ENCODE measurements around the gene PREP.
"Not testable (repeated sequence)": the region's sequence is repeated elsewhere in the genome, so short reads cannot be mapped to it uniquely, and the experiment has no call there.

PREP gene

GRCh38 chr6:105402939-105403935 lies at the start of gene PREP:
PREP (minus strand) TSS chr6:105403082; CDS start chr6:105402891, 191 bp downstream.
- peak; percentile 73 for DNase-seq

DNA sequence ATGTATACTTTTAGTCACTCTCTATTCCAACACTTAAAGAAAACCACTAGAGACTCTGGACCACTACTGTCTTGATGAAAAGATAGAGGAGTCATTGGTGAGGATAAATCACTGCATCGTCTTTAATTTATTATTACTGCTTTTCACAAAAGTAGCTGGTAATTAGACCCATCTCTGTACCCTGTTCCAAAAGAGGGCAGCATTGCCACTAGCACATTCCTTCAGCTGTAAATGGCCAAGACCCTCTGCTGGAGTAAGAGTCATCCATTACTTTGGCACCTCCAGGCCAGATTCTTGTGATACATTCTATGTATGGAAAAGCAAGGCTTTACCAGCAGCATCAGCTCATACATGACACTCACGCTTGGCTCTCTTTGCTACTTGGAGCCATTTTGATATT lies 49.5 kb upstream of the PREP start:
- DNase-seq, result no peak

DNA sequence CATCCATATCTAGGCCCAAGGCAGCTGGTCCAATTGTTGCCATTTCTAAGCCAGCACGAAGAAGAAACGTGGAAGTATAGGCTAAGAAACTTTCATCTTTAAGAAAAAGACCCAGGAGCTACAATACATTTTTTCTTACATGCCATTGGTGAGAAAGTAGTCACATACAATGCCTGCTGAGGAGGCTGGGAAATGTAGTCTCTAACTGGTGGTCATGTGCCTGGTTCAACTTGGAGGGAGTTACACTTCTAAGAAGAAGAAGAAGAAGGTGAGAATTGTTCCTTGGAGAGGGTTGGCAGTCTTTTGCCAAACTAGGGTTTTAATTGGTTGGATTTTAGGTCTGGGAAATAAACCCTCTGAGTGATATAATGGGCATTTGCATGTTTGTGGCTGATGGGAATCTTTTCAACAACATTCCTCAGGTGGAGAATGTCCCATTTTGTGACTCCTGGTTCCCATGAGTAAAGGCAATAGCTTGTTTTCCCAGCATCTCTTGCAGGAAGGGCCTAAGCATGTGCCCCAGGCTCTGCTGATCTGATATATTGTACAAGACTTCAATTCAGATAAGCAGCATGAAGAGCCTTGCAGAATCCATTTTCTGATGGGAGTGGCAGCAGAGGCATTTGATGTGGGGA lies 47.0 kb upstream of the PREP start:
- DNase-seq, result no peak

- DNase-seq, result no peak
Measured at GRCh38 chr6:105445481-105445880, 42.6 kb upstream of the PREP start.

- no peak for DNase-seq
Measured at GRCh38 chr6:105443941-105444340, 41.1 kb upstream of the PREP start.

GRCh38 chr6:105442369-105442768 lies 39.5 kb upstream of the PREP start:
- DNase-seq, result no peak

- no peak for DNase-seq
Measured at GRCh38 chr6:105437236-105437635, 34.4 kb upstream of the PREP start.

DNA sequence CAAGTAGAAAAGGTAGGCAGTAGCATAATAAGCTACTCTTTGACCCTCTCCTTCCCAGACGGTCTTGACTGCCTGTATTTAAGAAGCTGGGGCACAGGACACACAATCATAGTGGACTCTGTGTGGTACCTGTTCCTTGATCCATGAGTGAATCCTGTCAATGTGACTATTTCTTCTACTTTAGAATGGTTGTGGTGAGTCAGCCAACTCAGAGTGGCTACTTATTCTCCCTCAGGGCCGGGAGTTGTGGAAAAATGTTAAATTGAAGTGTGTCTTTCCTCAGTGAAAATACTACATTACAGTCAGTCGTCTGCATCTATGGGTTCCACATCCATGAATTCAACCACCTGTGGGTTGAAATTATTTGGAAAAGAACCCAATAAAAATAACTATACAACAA lies 30.8 kb upstream of the PREP start:
- no peak for DNase-seq

DNA sequence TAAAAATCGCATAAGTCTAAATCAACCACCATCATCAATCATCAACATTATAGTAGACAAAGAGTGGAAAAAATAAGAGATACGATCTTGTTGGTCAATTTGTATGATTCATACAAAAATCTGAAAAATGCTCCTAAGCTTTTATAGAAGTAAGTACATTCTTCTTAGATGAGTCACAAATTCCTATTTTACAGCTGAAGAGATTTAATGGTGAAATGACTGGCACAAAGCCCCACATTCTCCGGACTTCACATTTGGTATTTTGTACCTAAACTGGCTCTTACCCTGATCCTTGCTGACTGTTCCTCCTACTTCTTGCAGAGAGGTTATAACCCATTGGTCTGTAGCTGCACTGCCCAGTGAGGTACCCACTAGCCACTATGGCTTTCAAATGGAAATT lies 29.9 kb upstream of the PREP start:
- peak; percentile 70 for DNase-seq

- peak; percentile 13 for DNase-seq
Measured at GRCh38 chr6:105431226-105431625, 28.3 kb upstream of the PREP start.

- DNase-seq, result no peak
Measured at GRCh38 chr6:105430685-105431084, 27.8 kb upstream of the PREP start.

GRCh38 chr6:105429676-105430075 lies 26.8 kb upstream of the PREP start:
- no peak for DNase-seq

- no peak for DNase-seq
Measured at GRCh38 chr6:105428342-105428957, 25.6 kb upstream of the PREP start.

- peak; percentile 6 for DNase-seq
Measured at GRCh38 chr6:105424175-105424783, 21.4 kb upstream of the PREP start.

GRCh38 chr6:105416971-105417370 lies 14.1 kb upstream of the PREP start:
- not testable (repeated sequence) for DNase-seq

- no peak for DNase-seq
Measured at GRCh38 chr6:105409734-105410133, 6.9 kb upstream of the PREP start.

GRCh38 chr6:105402090-105402938 lies 568 bp downstream of the PREP start:
- no peak for DNase-seq

DNA sequence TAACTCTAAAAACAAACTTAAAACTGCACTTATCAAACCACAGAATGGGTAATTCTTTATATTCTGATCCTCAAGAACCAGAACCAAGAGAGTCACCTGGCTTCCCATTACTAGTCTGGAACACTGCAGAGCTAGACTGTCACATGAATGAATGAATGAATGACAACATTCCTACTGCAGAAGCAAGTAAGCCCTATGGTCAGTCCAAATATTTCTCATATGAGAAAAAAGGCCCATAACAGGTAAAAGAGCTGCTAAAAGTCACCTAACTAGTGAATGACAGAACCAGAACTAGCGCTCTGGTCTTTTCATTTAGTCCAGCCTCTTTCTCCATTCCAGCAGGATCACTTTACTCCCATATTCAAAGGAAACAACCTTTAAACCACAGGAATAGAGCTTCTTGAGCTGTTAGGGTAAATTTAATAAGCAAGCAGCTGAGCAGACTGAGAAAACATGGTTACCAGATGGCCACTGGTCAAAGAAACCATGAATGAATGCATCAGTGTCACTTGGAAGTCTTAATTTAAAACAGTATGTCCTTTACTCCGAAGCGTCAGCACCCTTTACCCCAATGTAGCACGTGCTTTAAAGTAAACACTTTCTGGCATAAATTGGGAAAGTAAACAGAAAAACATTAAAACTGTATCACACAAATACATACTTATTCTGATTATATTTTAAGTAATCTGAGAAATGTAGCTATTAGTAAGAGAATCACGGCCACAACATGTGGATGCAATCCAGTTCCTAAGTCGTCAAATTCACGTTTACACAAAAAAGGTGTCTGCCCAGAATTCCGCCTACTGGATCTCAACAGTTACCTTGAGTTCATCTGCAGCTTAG lies 1.4 kb downstream of the PREP start:
- DNase-seq, result no peak

DNA sequence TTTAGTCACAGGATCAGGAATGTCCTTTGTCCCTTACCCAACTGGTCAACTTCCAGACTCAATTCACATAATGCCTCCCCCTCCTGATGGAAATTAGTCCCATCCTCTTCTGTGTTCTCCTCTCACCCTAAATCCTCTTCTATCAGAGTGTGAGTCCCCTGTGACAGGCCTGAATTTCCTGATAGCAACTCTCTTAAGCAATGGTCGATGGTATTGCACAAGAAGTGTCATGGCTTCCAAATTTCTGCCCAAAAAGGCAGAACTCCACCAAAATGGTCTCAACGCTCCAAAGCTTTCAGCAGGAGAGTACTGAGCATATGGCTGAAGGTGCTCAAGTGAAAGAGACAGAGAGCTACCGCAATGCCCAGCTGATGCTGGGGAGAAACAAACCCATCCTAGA lies 2.4 kb downstream of the PREP start:
- DNase-seq, result no peak

DNA sequence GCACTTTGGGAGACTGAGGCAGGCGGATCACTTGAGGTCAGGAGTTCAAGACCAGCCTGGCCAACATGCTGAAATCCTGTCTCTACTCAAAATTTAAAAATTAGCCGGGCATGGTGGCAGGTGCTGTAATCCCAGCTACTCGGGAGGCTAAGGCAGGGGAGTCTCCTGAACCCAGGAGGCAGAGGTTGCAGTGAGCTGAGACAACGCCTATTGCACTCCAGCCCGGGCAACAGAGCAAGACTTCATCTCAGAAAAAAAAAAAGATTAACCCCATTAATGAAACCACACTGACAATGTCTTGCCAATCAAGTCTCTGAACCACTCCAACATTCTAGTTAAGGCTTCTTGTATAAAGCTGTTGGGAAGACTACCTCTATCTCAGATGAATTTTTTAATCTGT lies 4.0 kb downstream of the PREP start:
- DNase-seq, result no peak

- DNase-seq, result no peak
Measured at GRCh38 chr6:105397987-105398386, 4.9 kb downstream of the PREP start.

All from amniotic stem cell (primary cell).